HepG2 (cell line): ENCODE measurements around the gene RAB40C. TPM values are rescaled to one million over a fixed set of nuclear protein-coding genes. Genes with fewer than 3 reads are reported as not detected.

Source experiments
- CREBL2 ChIP-seq: sonication (generic); formaldehyde crosslinking; IDR thresholded peaks from 2 replicates; pipeline ENCODE4 v1.8.1; 2023; ENCODE audit warnings: missing genetic modification reagents, mild to moderate bottlenecking, borderline replicate concordance
- DR1 ChIP-seq: sonication (generic); formaldehyde crosslinking; IDR thresholded peaks from 2 replicates; pipeline ENCODE4 v1.8.0; 2021; ENCODE audit warnings: mild to moderate bottlenecking, missing genetic modification reagents, inconsistent platforms
- HNF1A ChIP-seq, 2 experiments: sonication (generic) in 1 of 2; formaldehyde crosslinking in 1 of 2; IDR thresholded peaks; 2 replicates each; pipeline versions ENCODE4 v1.4.0 to v1.6.1; 2016 to 2020; ENCODE audit warnings: borderline replicate concordance in 1 of 2, low read depth in 1 of 2, mild to moderate bottlenecking in 1 of 2, missing genetic modification reagents in 1 of 2
- HNRNPK ChIP-seq: fragments of 200-400 bp; formaldehyde crosslinking; IDR thresholded peaks from 2 replicates; pipeline ENCODE4 v1.6.1; 2018; ENCODE audit warnings: low read length, low read depth, moderate library complexity, mild to moderate bottlenecking; ENCODE audit not compliant: poor library complexity, severe bottlenecking
- KLF16 ChIP-seq, 2 experiments: sonication (generic) in 1 of 2; formaldehyde crosslinking in 1 of 2; IDR thresholded peaks; 2 replicates each; pipeline versions ENCODE4 v1.6.1 to v1.8.0; 2016 to 2023; ENCODE audit warnings: missing genetic modification reagents in 2 of 2, missing compliant biosample characterization in 1 of 2
- MED8 ChIP-seq: sonication (generic); formaldehyde crosslinking; IDR thresholded peaks from 2 replicates; pipeline ENCODE4 v1.8.1; 2023; ENCODE audit warnings: mild to moderate bottlenecking, missing genetic modification reagents; ENCODE audit not compliant: insufficient replicate concordance
- NCOA1 ChIP-seq: sonication (generic); formaldehyde crosslinking; IDR thresholded peaks from 2 replicates; pipeline ENCODE4 v1.9.0; 2021; ENCODE audit warnings: missing genetic modification reagents
- NONO ChIP-seq, 2 experiments: fragments of 450-650 bp in 1 of 2; sonication (generic) in 1 of 2; formaldehyde crosslinking in 1 of 2; IDR thresholded peaks in 1 of 2; conservative IDR thresholded peaks in 1 of 2; 2 replicates each; pipeline versions ENCODE4 v1.6.1 to v1.8.0; 2017 to 2022; ENCODE audit warnings: mild to moderate bottlenecking in 1 of 2, missing genetic modification reagents in 1 of 2, moderate library complexity in 1 of 2
- NR2C2 ChIP-seq: sonication (generic); formaldehyde crosslinking; IDR thresholded peaks from 2 replicates; pipeline ENCODE4 v1.4.0; 2020; ENCODE audit warnings: missing genetic modification reagents, mild to moderate bottlenecking, moderate library complexity, borderline replicate concordance
- PPARG ChIP-seq: conservative IDR thresholded peaks from 2 replicates; pipeline ENCODE4 v1.6.1; 2016; ENCODE audit warnings: missing biosample characterization, missing genetic modification reagents
- RAD21 ChIP-seq: fragments of 450-650 bp; formaldehyde crosslinking; IDR thresholded peaks from 2 replicates; pipeline ENCODE4 v1.5.0; 2020; ENCODE audit warnings: mild to moderate bottlenecking
- SMAD3 ChIP-seq: sonication (generic); formaldehyde crosslinking; IDR thresholded peaks from 2 replicates; pipeline ENCODE4 v1.4.0; 2020; ENCODE audit warnings: missing genetic modification reagents
- TAF15 ChIP-seq: fragments of 200-400 bp; formaldehyde crosslinking; IDR thresholded peaks from one replicate; pipeline ENCODE4 v1.6.1; 2018; ENCODE audit warnings: mild to moderate bottlenecking, low read depth, low read length; ENCODE audit not compliant: poor library complexity, severe bottlenecking
- ZMYM3 ChIP-seq: sonication (generic); formaldehyde crosslinking; IDR thresholded peaks from 2 replicates; pipeline ENCODE4 v1.5.1; 2020; ENCODE audit warnings: mild to moderate bottlenecking, missing genetic modification reagents
- ZNF615 ChIP-seq: sonication (generic); formaldehyde crosslinking; IDR thresholded peaks from 2 replicates; pipeline ENCODE4 v1.5.0; 2020; ENCODE audit warnings: mild to moderate bottlenecking, missing genetic modification reagents, borderline replicate concordance
- ZNF75D ChIP-seq: sonication (generic); formaldehyde crosslinking; IDR thresholded peaks from 2 replicates; pipeline ENCODE4 v1.8.1; 2023; ENCODE audit warnings: missing genetic modification reagents, mild to moderate bottlenecking, borderline replicate concordance
- ZNF788 ChIP-seq: sonication (generic); formaldehyde crosslinking; IDR thresholded peaks from 2 replicates; pipeline ENCODE4 v1.5.0; 2020; ENCODE audit warnings: mild to moderate bottlenecking, missing genetic modification reagents, borderline replicate concordance
- polyA plus RNA-seq, 8 experiments: library from polyadenylated mRNA; depleted of rRNA in 3 of 8; stranded (reverse) in 7 of 8; unstranded in 1 of 8; fragments of >200 nt; fragmentation: Illumina TruSeq in 4 of 8; extraction: Trizol in 4 of 8; gene quantifications; 2 replicates each; pipeline versions ENCODE4 v1.2.1 to v1.2.3, GENCODE V29; 2011 to 2016; ENCODE audit warnings: low read depth in 4 of 8, missing spikeins in 1 of 8, mixed read lengths in 1 of 8; ENCODE audit not compliant: insufficient read depth in 1 of 8
- total RNA-seq, 5 experiments: library from RNA; depleted of rRNA; stranded (reverse); fragments of >200 nt; fragmentation: Illumina TruSeq; extraction: Trizol; gene quantifications; 2 replicates each; pipeline ENCODE4 v1.2.3, GENCODE V29; 2016; ENCODE audit warnings: low read depth in 1 of 5
- TF ChIP-seq, protein P1 (sequence below): sonication (generic); formaldehyde crosslinking; IDR thresholded peaks from 2 replicates; pipeline ENCODE4 v1.4.0; 2020; ENCODE audit warnings: mild to moderate bottlenecking, missing genetic modification reagents
- TF ChIP-seq, protein P2 (sequence below): sonication (generic); formaldehyde crosslinking; IDR thresholded peaks from 2 replicates; pipeline ENCODE4 v1.5.1; 2020; ENCODE audit warnings: missing genetic modification reagents, mild to moderate bottlenecking, borderline replicate concordance

Gene RAB40C
- total and polyA plus RNA-seq, 2 of the 13 experiments (the other 11 are each of a cell fraction or from before 2014, with no cell fraction given) = 7.7 to 11.5 TPM

- TF ChIP-seq NR2C2 (CRISPR knock-in tag) (peak; percentile 86), ZNF615 (no peak; the same call in 1 of the 2 replicates), HNRNPK (no peak), ZNF788 (CRISPR knock-in tag) (peak; percentile 85; the same call in 1 of the 2 replicates), ZNF75D (CRISPR knock-in tag) (0 out of 2 replicates have a peak, but pooled peaks have one; percentile 34), MED8 (CRISPR knock-in tag) (peak; percentile 91), NCOA1 (CRISPR knock-in tag) (peak; percentile 93), DR1 (peak; percentile 71; the same call in 1 of the 2 replicates), RAD21 (CRISPR knock-in tag) (peak; percentile 54; the same call in 1 of the 2 replicates), SMAD3 (peak; percentile 43; the same call in 1 of the 2 replicates), HNF1A (IDR thresholded peaks at IDR 0.05; ENCODE audit: low read depth) (no peak; the same call in 1 of the 2 replicates), HNF1A (CRISPR knock-in tag; IDR thresholded peaks at IDR 0.05; ENCODE audit: borderline replicate concordance) (peak; percentile 61; the same call in 1 of the 2 replicates), CREBL2 (CRISPR knock-in tag) (no peak), TAF15 (peak; percentile 94), ZMYM3 (CRISPR knock-in tag) (no peak), NONO (IDR thresholded peaks at IDR 0.05) (no peak), NONO (CRISPR knock-in tag; conservative IDR thresholded peaks at IDR 0.05) (peak; percentile 88), PPARG (peak; percentile 78), KLF16 (CRISPR knock-in tag; IDR thresholded peaks at IDR 0.05) (peak; percentile 78 to 83; a peak in 2 of 4 replicates)
- TF ChIP-seq, protein P1, sequence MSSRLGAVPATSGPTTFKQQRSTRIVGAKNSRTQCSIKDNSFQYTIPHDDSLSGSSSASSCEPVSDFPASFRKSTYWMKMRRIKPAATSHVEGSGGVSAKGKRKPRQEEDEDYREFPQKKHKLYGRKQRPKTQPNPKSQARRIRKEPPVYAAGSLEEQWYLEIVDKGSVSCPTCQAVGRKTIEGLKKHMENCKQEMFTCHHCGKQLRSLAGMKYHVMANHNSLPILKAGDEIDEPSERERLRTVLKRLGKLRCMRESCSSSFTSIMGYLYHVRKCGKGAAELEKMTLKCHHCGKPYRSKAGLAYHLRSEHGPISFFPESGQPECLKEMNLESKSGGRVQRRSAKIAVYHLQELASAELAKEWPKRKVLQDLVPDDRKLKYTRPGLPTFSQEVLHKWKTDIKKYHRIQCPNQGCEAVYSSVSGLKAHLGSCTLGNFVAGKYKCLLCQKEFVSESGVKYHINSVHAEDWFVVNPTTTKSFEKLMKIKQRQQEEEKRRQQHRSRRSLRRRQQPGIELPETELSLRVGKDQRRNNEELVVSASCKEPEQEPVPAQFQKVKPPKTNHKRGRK (CRISPR knock-in tag) = no peak
- TF ChIP-seq, protein P2, sequence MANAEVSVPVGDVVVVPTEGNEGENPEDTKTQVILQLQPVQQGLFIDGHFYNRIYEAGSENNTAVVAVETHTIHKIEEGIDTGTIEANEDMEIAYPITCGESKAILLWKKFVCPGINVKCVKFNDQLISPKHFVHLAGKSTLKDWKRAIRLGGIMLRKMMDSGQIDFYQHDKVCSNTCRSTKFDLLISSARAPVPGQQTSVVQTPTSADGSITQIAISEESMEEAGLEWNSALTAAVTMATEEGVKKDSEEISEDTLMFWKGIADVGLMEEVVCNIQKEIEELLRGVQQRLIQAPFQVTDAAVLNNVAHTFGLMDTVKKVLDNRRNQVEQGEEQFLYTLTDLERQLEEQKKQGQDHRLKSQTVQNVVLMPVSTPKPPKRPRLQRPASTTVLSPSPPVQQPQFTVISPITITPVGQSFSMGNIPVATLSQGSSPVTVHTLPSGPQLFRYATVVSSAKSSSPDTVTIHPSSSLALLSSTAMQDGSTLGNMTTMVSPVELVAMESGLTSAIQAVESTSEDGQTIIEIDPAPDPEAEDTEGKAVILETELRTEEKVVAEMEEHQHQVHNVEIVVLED (CRISPR knock-in tag) = peak; percentile 84
These were observed 59.1 kb downstream of the RAB40C start, which contains the start of gene WDR90 (continued) for GRCh38 chr16:648781-649589.
